Measurements from ENCODE around the gene TRPV5. TPM values are rescaled to one million over a fixed set of nuclear protein-coding genes. Genes with fewer than 3 reads are reported as not detected.

The TRPV5 gene
- total and polyA plus RNA-seq, 2 donors (not counting 3 experiments of a cell fraction or from before 2014, with no cell fraction given) = not detected

DNA sequence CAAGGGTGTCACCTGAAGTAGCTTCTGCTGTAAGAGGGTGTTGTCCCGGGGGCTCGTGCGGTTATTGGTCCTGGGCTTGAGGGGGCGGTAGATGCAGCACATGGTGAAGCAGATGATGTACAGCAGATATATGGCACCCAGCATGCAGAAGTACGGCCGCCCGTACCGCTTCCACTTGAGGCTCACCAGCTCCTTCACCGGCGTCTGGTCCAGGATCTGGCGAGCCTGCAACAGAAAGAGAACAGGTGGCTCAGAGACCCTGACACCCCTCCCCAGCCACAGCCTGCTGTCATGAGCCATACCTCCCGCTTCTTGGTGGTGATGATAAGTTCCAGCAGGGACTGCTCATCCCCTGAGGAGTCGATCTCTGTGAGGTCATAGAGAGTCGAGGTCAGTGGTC, 58.1 kb downstream of the TRPV5 start:
- no peaks in the 10 kb centered on the region for H3K4me1 ChIP-seq (ENCODE audit: control insufficient read depth, extremely low read depth, insufficient read depth, low read length)
- intact Hi-C loops (cut with micrococcal nuclease) (no loop called here), dilution Hi-C loops (cut with MboI; ENCODE audit: extremely low pct_ligation_motif_present, low sequenced_read_pairs) (no loop called here)
- no peaks in the 10 kb centered on the region for H3K79me2 ChIP-seq (ENCODE audit: control insufficient read depth, insufficient read depth, low read length)
- no peak overlapping the region for H3K27ac ChIP-seq (ENCODE audit: insufficient read depth, low read depth, low read length)
- no peaks in the 10 kb centered on the region for H3K36me3 ChIP-seq (ENCODE audit: control insufficient read depth in 2 of 2, extremely low read depth in 1 of 2, insufficient read depth in 2 of 2, low read length in 2 of 2)
- no peak overlapping the region for H2AFZ ChIP-seq (ENCODE audit: low read depth, low read length)
- no peak for FAIRE-seq
- ChIA-PET POLR2A (no interaction called here), CTCF (no interaction called here)
- no peak for DNase-seq (ENCODE audit: low read depth, low spot score)
- H3K9ac ChIP-seq (replicated peaks; ENCODE audit: extremely low read depth, insufficient read depth, low read length) = no peak overlapping the region
- no peak overlapping the region for H3K4me2 ChIP-seq (ENCODE audit: insufficient read depth, low read length)
- no peaks in the 10 kb centered on the region for H4K20me1 ChIP-seq (replicated peaks; ENCODE audit: control insufficient read depth, extremely low read depth, insufficient read depth, low read length)
- no peaks in the 10 kb centered on the region for H3K9me1 ChIP-seq (replicated peaks; ENCODE audit: control insufficient read depth, extremely low read depth, insufficient read depth, low read length)
- no peak for TF ChIP-seq FOS (IDR thresholded peaks at IDR 0.05; ENCODE audit: borderline replicate concordance, insufficient read depth, low read length)
- no peak for TF ChIP-seq MAX (IDR thresholded peaks at IDR 0.05; ENCODE audit: insufficient read depth, insufficient read length)
- no peak for TF ChIP-seq POLR2AphosphoS5 (IDR thresholded peaks at IDR 0.05; ENCODE audit: insufficient read depth, low read depth, low read length)
- TF ChIP-seq EZH2 (IDR thresholded peaks at IDR 0.05; ENCODE audit: borderline replicate concordance, low read depth, low read length, severe bottlenecking) = no peak
- TF ChIP-seq, protein P1, sequence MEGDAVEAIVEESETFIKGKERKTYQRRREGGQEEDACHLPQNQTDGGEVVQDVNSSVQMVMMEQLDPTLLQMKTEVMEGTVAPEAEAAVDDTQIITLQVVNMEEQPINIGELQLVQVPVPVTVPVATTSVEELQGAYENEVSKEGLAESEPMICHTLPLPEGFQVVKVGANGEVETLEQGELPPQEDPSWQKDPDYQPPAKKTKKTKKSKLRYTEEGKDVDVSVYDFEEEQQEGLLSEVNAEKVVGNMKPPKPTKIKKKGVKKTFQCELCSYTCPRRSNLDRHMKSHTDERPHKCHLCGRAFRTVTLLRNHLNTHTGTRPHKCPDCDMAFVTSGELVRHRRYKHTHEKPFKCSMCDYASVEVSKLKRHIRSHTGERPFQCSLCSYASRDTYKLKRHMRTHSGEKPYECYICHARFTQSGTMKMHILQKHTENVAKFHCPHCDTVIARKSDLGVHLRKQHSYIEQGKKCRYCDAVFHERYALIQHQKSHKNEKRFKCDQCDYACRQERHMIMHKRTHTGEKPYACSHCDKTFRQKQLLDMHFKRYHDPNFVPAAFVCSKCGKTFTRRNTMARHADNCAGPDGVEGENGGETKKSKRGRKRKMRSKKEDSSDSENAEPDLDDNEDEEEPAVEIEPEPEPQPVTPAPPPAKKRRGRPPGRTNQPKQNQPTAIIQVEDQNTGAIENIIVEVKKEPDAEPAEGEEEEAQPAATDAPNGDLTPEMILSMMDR (IDR thresholded peaks at IDR 0.05; ENCODE audit: extremely low read depth in 1 of 2, insufficient read depth in 1 of 2, low read depth in 1 of 2, low read length in 2 of 2) = no peak
- no peak for TF ChIP-seq JUN (IDR thresholded peaks at IDR 0.05; ENCODE audit: borderline replicate concordance, insufficient read depth, insufficient read length, low read depth)
- TF ChIP-seq GATA2 (IDR thresholded peaks at IDR 0.05; ENCODE audit: insufficient read depth, insufficient read length, low read depth, low read length) = no peak
- no peak overlapping the region for H3K4me3 ChIP-seq (replicated peaks in 1 of 3; ENCODE audit: insufficient read depth in 1 of 3, low read depth in 1 of 3, low read length in 3 of 3)
- H3K9me3 ChIP-seq (replicated peaks; ENCODE audit: control insufficient read depth, insufficient read depth, low read length) = no peaks in the 10 kb centered on the region
- no TSS peak for BruUV-seq (replicated peaks)
- H3K27me3 ChIP-seq (ENCODE audit: control insufficient read depth in 2 of 2, insufficient read depth in 2 of 2, low read length in 2 of 2) = peaks cover 0 to 2% of the 10 kb centered on the region in 2 experiments
